ENCODE results near the gene SCAPER. TPM values are rescaled to one million over a fixed set of nuclear protein-coding genes. Genes with fewer than 3 reads are reported as not detected.

SCAPER gene
- total and polyA plus RNA-seq, 2 of the 4 experiments (the other 2 are of a cell fraction), result 2.9 to 9.7 TPM

DNA sequence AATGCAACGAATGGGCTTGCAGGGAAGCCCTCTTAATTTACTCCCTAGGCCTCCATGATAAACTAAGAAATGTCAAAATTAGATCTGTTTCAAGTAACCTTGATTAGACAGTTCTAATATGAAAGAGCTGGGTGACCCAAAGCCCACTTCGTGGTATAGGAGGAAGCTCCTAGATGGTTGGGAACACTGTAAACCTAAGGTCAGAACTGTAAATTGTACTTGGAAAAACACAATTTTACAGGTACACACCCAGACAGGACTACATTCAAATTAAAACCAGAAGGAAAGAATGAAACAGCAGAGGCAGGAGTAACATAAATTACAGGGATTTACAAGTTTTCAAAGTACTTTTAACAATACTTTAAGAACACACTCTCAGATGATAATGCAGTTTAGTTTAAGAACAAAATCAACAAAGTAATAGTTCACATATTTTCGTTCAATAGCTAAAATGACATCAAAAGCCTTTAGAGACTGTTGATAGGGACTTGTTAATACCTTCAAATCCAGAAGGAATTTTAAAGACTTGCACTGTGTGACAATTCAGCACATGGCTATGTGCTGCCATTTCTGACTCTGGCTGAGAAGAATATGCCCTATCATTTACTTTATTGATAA lies 550.2 kb downstream of the SCAPER start:
- ATAC-seq (ENCODE audit: low read depth) (no peak), DNase-seq (no peak)
- Histone ChIP-seq H3K56ac (ENCODE audit: extremely low read depth, insufficient read depth, low read length) (no peak overlapping the region), H3K36me3 (ENCODE audit: control insufficient read depth, insufficient read depth, low read length) (no peaks in the 10 kb centered on the region), H4K5ac (ENCODE audit: low read depth, low read length) (no peak overlapping the region), H3K27me3 (ENCODE audit: control insufficient read depth, insufficient read depth, low read length) (no peaks in the 10 kb centered on the region), H3K14ac (replicated peaks; ENCODE audit: low read depth, low read length) (no peak overlapping the region), H3K27ac (ENCODE audit: insufficient read depth, low read length) (no peak overlapping the region), H3K79me1 (ENCODE audit: low read depth in 1 of 2, low read length in 2 of 2) (no peaks in the 10 kb centered on the region), H4K20me1 (ENCODE audit: insufficient read depth, low read length) (no peaks in the 10 kb centered on the region), H2BK15ac (ENCODE audit: low read depth, low read length) (no peak overlapping the region), H2AK9ac (replicated peaks; ENCODE audit: low read depth, low read length, poor library complexity) (no peak overlapping the region), H3K4me3 (ENCODE audit: insufficient read depth, low read depth, low read length) (no peak overlapping the region), H3K9me3 (ENCODE audit: control insufficient read depth, insufficient read depth, low read length) (no peaks in the 10 kb centered on the region), H4K91ac (ENCODE audit: insufficient read depth, low read depth, low read length) (no peak overlapping the region), H3K9me1 (ENCODE audit: insufficient read depth, low read length) (no peaks in the 10 kb centered on the region; the same call in 1 of the 2 replicates), H2BK5ac (ENCODE audit: low read depth, low read length, poor library complexity, severe bottlenecking) (no peak overlapping the region), H2AFZ (replicated peaks; ENCODE audit: low read length, poor library complexity) (no peak overlapping the region), H2BK120ac (ENCODE audit: low read depth, low read length) (no peak overlapping the region), H2AK5ac (ENCODE audit: low read depth, low read length) (no peak overlapping the region), H2BK20ac (ENCODE audit: low read depth, low read length) (no peak overlapping the region), H3K4ac (ENCODE audit: low read depth, low read length) (no peak overlapping the region), H3K18ac (ENCODE audit: low read depth, low read length) (no peak overlapping the region), H4K8ac (ENCODE audit: low read depth in 2 of 2, low read length in 2 of 2) (no peak overlapping the region), H3K23ac (ENCODE audit: low read depth, low read length) (no peak overlapping the region), H3K4me1 (ENCODE audit: control insufficient read depth, insufficient read depth, low read length) (no peaks in the 10 kb centered on the region), H3K4me2 (ENCODE audit: low read depth, low read length) (no peak overlapping the region), H3K9ac (ENCODE audit: low read depth, low read length) (no peak overlapping the region)
- in situ Hi-C loops (cut with MboI; ENCODE audit: low sequenced_read_pairs) (no loop called here), dilution Hi-C loops (cut with HindIII; ENCODE audit: low sequenced_read_pairs, unreplicated experiment) (no loop called here), intact Hi-C loops (cut with micrococcal nuclease) (no loop called here)
- TF ChIP-seq RFX5 (IDR thresholded peaks at IDR 0.05; ENCODE audit: low read depth, low read length) (no peak), MAZ (IDR thresholded peaks at IDR 0.05; ENCODE audit: borderline replicate concordance, low read depth, low read length) (no peak), CEBPB (IDR thresholded peaks at IDR 0.05; ENCODE audit: low read depth, low read length) (no peak), FOS (IDR thresholded peaks at IDR 0.05; ENCODE audit: low read depth, low read length) (no peak), MAFK (IDR thresholded peaks at IDR 0.05; ENCODE audit: low read depth, low read length) (no peak), RCOR1 (IDR thresholded peaks at IDR 0.05; ENCODE audit: insufficient replicate concordance, low read length) (no peak), MXI1 (IDR thresholded peaks at IDR 0.05; ENCODE audit: borderline replicate concordance, low read depth, low read length) (no peak), POLR2A (IDR thresholded peaks at IDR 0.05; ENCODE audit: low read depth, low read length) (no peak), BHLHE40 (IDR thresholded peaks at IDR 0.05; ENCODE audit: low read depth, low read length) (no peak), RAD21 (IDR thresholded peaks at IDR 0.05; ENCODE audit: low read length) (no peak), SMC3 (IDR thresholded peaks at IDR 0.05; ENCODE audit: low read depth, low read length) (no peak), NFE2L2 (IDR thresholded peaks at IDR 0.05; ENCODE audit: low read depth, low read length) (no peak), CHD1 (IDR thresholded peaks at IDR 0.05; ENCODE audit: low read depth, low read length) (no peak)
- TF ChIP-seq, protein P1, sequence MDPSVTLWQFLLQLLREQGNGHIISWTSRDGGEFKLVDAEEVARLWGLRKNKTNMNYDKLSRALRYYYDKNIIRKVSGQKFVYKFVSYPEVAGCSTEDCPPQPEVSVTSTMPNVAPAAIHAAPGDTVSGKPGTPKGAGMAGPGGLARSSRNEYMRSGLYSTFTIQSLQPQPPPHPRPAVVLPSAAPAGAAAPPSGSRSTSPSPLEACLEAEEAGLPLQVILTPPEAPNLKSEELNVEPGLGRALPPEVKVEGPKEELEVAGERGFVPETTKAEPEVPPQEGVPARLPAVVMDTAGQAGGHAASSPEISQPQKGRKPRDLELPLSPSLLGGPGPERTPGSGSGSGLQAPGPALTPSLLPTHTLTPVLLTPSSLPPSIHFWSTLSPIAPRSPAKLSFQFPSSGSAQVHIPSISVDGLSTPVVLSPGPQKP (IDR thresholded peaks at IDR 0.05; ENCODE audit: borderline replicate concordance, low read depth, low read length), result no peak
- TF ChIP-seq, protein P2, sequence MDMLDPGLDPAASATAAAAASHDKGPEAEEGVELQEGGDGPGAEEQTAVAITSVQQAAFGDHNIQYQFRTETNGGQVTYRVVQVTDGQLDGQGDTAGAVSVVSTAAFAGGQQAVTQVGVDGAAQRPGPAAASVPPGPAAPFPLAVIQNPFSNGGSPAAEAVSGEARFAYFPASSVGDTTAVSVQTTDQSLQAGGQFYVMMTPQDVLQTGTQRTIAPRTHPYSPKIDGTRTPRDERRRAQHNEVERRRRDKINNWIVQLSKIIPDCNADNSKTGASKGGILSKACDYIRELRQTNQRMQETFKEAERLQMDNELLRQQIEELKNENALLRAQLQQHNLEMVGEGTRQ (IDR thresholded peaks at IDR 0.05; ENCODE audit: low read depth, low read length), result no peak
- TF ChIP-seq, protein P3, sequence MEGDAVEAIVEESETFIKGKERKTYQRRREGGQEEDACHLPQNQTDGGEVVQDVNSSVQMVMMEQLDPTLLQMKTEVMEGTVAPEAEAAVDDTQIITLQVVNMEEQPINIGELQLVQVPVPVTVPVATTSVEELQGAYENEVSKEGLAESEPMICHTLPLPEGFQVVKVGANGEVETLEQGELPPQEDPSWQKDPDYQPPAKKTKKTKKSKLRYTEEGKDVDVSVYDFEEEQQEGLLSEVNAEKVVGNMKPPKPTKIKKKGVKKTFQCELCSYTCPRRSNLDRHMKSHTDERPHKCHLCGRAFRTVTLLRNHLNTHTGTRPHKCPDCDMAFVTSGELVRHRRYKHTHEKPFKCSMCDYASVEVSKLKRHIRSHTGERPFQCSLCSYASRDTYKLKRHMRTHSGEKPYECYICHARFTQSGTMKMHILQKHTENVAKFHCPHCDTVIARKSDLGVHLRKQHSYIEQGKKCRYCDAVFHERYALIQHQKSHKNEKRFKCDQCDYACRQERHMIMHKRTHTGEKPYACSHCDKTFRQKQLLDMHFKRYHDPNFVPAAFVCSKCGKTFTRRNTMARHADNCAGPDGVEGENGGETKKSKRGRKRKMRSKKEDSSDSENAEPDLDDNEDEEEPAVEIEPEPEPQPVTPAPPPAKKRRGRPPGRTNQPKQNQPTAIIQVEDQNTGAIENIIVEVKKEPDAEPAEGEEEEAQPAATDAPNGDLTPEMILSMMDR (conservative IDR thresholded peaks at IDR 0.05; ENCODE audit: low read depth, low read length), result no peak
- no TSS peak for BruUV-seq (replicated peaks)
- POLR2A ChIA-PET (ENCODE audit: unreplicated experiment), result no interaction called here
- WGBS, 2 experiments (ENCODE audit: extremely low coverage in 2 of 2, insufficient read length in 1 of 2), result no CpG with 5 or more reads among the region's 3 CpGs
- CTCF ChIA-PET, result interaction anchor here (0.7 kb wide), 1 partner anchor 383 kb away, joined by 3 read pairs; no protein-coding TSS in a partner anchor
